ENCODE results near the gene TUBA4A. TPM values are rescaled to one million over a fixed set of nuclear protein-coding genes. Genes with fewer than 3 reads are reported as not detected.

TUBA4A gene
- total RNA-seq, 1 donor from 2014 or later, result 122 TPM

DNA sequence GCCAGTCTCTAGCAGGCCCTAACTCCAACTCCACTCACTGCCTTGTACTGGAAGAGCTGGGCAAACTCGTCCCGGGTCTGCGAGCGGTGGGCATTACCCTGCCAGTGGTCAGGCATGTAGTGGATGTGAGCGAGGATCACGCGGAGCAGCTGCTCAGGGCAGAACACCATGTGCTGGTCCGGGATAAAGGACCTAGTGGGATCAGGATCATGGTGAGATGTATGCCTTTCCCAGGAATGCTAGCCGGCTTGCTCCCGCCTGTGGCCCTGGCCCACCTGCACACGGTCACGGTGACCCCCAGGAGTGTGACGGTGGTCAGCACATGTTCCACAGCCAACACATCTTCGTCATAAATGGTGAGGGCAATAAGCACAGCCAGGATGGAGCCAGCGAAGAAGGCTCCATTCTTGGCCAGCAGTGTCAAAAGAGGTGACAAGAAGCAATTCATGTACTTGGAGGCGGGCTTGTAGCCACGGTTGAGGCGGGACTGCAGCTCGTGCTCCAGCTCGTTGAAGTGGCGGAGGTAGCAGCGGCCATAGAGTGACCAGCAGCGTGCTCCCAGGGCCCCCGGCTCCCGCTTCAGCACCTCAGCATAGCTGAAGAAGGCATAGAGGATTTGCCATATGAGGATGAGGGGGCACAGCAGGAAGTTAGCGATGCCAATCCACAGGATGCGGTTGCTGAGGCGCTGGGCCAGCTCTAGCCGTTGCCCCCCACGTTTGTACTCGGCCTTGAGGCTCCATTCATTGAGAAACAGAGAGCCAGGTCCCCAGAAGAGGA, 29.7 kb downstream of the TUBA4A start:
- H3K9me3 ChIP-seq, result no peaks in the 10 kb centered on the region
- H3K36me3 ChIP-seq, result peaks cover 12 to 72% of the 10 kb centered on the region in 2 donors
- intact Hi-C loops (cut with DNase I), result no loop called here
- peaks cover 32% of the 10 kb centered on the region for H3K4me1 ChIP-seq
- no peaks in the 10 kb centered on the region for H3K27me3 ChIP-seq
- H3K27ac ChIP-seq, result no peak overlapping the region
- TF ChIP-seq POLR2A (IDR thresholded peaks at IDR 0.05) (no peak), POLR2AphosphoS5 (IDR thresholded peaks at IDR 0.05; ENCODE audit: insufficient read depth in 1 of 2, low read depth in 1 of 2) (no peak)
- TF ChIP-seq, protein P1, sequence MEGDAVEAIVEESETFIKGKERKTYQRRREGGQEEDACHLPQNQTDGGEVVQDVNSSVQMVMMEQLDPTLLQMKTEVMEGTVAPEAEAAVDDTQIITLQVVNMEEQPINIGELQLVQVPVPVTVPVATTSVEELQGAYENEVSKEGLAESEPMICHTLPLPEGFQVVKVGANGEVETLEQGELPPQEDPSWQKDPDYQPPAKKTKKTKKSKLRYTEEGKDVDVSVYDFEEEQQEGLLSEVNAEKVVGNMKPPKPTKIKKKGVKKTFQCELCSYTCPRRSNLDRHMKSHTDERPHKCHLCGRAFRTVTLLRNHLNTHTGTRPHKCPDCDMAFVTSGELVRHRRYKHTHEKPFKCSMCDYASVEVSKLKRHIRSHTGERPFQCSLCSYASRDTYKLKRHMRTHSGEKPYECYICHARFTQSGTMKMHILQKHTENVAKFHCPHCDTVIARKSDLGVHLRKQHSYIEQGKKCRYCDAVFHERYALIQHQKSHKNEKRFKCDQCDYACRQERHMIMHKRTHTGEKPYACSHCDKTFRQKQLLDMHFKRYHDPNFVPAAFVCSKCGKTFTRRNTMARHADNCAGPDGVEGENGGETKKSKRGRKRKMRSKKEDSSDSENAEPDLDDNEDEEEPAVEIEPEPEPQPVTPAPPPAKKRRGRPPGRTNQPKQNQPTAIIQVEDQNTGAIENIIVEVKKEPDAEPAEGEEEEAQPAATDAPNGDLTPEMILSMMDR (IDR thresholded peaks at IDR 0.05), result no peak
- DNase-seq (ENCODE audit: extremely low spot score in 2 of 2), result no peak
- H3K4me3 ChIP-seq, result no peak overlapping the region

DNA sequence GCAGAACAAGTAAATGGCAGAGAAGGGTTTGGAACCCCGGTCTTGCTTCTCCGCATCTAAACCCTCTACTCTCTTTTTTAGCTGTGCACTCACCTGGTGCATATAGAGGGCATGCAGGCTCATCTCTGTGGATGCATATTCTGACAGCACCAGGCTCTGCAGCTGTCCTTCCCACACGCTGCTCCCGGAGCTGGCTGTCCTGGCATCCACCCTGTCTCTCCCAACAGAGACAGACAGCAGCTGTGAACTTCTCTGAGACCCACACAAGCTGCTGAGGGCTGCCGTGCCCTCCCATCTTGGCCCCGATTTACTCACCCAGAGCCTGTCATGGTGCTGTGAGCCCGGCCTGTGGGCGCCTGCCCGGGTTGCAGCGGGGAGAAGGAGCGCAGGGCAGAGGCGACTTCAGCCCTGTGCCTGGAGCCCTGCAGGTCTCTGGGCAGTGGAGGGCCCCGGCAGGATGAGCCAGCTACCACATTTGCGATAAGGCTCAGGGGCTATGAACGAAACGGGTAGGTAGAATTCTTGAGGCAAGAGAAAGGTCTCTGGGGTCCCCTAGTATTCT, 31.7 kb downstream of the TUBA4A start:
- peaks cover 26% of the 10 kb centered on the region for H3K4me1 ChIP-seq
- H3K9me3 ChIP-seq, result no peaks in the 10 kb centered on the region
- TF ChIP-seq, protein P1 (IDR thresholded peaks at IDR 0.05), result no peak
- no peak for TF ChIP-seq POLR2A (IDR thresholded peaks at IDR 0.05)
- no peak for TF ChIP-seq POLR2AphosphoS5 (IDR thresholded peaks at IDR 0.05; ENCODE audit: insufficient read depth in 1 of 2, low read depth in 1 of 2)
- intact Hi-C loops (cut with DNase I), result no loop called here
- DNase-seq (ENCODE audit: extremely low spot score in 2 of 2), result no peak
- no peak overlapping the region for H3K27ac ChIP-seq
- no peaks in the 10 kb centered on the region for H3K27me3 ChIP-seq
- H3K4me3 ChIP-seq, result no peak overlapping the region
- H3K36me3 ChIP-seq, result peaks cover 12 to 72% of the 10 kb centered on the region in 2 donors

DNA sequence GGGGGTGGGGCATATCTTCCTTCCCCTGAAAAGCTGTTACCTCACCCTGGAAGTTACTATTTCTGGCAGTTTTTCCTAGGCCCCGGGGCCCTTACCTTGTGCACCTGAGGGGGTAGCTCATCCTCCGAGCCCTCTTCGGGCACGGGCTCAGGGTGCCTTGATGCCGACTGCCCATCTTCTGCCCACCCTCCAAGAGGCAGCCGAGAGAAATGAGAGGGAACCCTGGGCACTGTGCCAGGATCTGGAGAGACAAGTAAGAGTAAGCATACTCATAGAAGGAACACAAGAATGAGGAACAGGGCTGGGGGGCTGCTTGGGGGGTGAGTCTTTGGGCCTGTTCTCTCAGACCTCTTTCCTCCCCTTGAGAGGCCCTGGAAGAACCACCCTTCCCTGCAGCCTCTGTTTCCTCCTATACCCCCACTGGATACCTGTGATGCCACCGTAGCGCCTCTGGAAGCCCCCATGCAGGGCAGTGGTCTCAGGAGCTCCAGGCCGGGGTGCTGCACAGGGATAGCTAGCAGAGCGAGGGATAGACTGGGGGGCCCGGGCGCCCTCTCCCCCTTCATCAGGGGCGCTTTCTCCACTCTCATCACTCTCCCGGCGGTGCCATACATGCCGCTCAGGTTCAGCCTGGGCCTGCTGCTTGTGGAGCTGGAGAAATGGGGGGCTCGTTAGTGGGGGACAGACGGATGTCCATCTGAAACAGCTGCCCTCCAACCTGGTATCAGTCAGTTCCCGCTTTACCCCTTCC, 32.9 kb downstream of the TUBA4A start:
- H3K4me3 ChIP-seq, result no peak overlapping the region
- H3K27me3 ChIP-seq, result no peaks in the 10 kb centered on the region
- DNase-seq (ENCODE audit: extremely low spot score in 2 of 2), result no peak
- TF ChIP-seq, protein P1 (IDR thresholded peaks at IDR 0.05), result no peak
- TF ChIP-seq POLR2AphosphoS5 (IDR thresholded peaks at IDR 0.05; ENCODE audit: insufficient read depth in 1 of 2, low read depth in 1 of 2) (no peak), POLR2A (IDR thresholded peaks at IDR 0.05) (no peak)
- no peak overlapping the region for H3K27ac ChIP-seq
- H3K36me3 ChIP-seq, result peaks cover 12 to 67% of the 10 kb centered on the region in 2 donors
- intact Hi-C loops (cut with DNase I), result no loop called here
- peaks cover 37% of the 10 kb centered on the region for H3K4me1 ChIP-seq
- H3K9me3 ChIP-seq, result no peaks in the 10 kb centered on the region

DNA sequence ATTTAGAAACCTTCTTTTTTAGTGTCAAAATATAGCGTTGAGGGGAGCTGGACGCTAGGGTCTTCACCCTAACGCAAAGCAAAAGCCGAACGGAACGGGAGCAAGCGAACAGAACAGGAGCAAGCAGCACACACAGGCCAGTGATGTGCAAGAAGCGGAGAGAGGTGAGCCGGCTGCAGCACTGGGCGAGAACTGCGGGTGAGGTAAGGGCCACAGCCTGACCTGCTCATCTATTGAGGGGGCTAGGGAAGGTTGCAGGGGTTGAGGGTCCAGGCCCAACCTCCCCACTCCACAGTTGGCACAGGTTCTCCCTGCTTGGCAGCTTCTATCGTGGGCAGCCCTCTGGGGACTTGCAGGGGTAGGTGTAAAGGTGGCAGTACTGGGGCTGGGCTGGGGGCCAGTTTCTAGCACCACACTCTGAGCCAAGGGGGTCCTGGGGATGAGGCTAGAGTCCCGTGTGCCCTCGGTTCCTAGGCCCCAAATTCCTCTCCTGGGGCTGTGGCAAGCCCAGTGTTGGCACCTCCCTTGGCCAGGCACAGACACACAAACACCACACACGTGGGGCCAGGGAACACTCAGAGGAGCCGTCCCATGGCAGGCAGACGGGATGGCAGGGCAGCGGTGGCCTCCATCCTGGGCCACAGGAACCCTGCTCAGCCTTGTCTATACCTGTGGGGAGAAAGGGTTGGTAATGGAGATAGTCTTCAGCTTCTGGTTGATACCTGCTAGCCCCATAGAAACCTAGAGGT, 33.8 kb downstream of the TUBA4A start:
- no peak for DNase-seq (ENCODE audit: extremely low spot score in 2 of 2)
- peaks cover 7 to 67% of the 10 kb centered on the region in 2 donors for H3K36me3 ChIP-seq
- TF ChIP-seq, protein P1 (IDR thresholded peaks at IDR 0.05), result no peak
- TF ChIP-seq POLR2A (IDR thresholded peaks at IDR 0.05) (no peak), POLR2AphosphoS5 (IDR thresholded peaks at IDR 0.05; ENCODE audit: insufficient read depth in 1 of 2, low read depth in 1 of 2) (no peak)
- peaks cover 40% of the 10 kb centered on the region for H3K4me1 ChIP-seq
- no peaks in the 10 kb centered on the region for H3K27me3 ChIP-seq
- H3K4me3 ChIP-seq, result peak overlapping the region in 1 of 2 donors; percentile 45
- no peak overlapping the region for H3K27ac ChIP-seq
- intact Hi-C loops (cut with DNase I), result loop anchor here (2.0 kb wide), 1 partner anchor 43 kb away; the partner anchor contains the start of gene CNPPD1
- no peaks in the 10 kb centered on the region for H3K9me3 ChIP-seq

All from vagina (tissue), 2 donors.